CD1c-positive myeloid dendritic cell (primary cell): Measurements from ENCODE around the gene GOLGA7B.
"Not testable (repeated sequence)": the region's sequence is repeated elsewhere in the genome, so short reads cannot be mapped to it uniquely, and the experiment has no call there.

Experiments used
- DNase-seq: peaks from one replicate; pipeline ENCODE4 v3.0.0-alpha.2; 2016; ENCODE audit errors: extremely low spot score

The GOLGA7B gene

DNA sequence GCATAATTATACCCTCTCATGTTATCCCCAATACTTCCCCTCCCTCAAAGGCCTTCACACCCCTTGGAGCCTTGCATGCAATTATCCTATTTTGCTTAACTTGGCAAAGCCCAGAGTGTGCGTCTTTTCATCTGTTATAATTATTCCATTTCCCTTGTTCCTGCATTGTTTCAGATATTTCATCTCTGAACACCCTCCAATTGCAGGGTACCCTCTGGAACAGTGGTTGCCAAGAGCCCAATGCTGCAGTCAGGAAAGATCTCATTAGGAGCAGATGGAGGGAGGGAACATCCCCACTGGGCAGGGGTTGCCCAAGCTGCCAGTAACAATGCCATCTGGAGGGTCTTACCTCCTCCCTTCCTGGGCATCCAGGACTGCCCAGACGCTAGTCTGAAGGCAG lies 18.4 kb upstream of the GOLGA7B start:
- DNase-seq: no peak

DNA sequence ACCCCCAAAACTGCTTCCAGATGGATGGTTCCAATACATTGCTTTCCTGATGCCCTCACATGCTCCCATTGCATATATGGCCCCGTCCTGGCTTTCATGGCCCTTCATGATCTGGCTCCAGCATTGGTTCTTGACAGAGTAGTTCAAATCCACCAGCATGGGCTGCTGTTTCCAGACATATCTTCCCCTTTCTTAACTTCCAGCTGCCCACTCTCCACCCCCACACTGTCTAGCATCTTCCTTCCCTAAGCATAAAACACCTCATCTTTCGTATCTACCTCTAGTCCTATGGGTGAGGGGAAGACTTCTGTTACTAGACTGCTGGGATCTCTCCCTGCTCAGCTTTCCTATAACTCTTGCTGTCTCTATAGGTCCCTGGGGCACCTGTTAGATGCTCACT lies 13.2 kb upstream of the GOLGA7B start:
- DNase-seq: peak; percentile 45

DNA sequence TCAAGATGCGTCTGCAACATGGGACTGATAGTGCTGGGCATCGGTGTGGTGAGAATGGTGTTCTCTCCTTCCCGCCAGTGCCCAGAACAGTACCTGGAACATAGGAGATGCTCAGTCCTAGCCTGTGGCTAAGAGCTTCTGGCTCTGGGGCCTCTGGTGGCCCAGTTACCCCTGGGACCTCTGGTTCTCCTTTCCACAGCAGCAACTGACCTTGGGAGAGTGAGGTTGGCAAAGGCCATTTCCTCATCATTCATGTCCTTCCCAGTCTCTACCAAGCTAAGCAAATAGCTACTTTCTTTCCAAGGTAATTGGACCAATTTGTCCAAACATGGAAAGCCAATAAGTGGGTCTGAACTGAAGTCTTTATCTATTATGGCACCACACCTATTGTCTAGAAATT lies 11.6 kb upstream of the GOLGA7B start:
- DNase-seq: no peak

DNA sequence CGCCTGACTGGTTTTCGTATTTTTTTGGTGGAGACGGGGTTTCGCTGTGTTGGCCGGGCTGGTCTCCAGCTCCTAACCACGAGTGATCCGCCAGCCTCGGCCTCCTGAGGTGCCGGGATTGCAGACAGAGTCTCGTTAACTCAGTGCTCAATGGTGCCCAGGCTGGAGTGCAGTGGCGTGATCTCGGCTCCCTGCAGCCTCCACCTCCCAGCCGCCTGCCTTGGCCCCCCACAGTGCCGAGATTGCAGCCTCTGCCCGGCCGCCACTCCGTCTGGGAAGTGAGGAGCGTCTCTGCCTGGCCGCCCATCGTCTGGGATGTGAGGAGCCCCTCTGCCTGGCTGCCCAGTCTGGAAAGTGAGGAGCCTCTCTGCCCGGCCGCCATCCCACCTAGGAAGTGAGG lies 8.5 kb upstream of the GOLGA7B start:
- not testable (repeated sequence) for DNase-seq

DNA sequence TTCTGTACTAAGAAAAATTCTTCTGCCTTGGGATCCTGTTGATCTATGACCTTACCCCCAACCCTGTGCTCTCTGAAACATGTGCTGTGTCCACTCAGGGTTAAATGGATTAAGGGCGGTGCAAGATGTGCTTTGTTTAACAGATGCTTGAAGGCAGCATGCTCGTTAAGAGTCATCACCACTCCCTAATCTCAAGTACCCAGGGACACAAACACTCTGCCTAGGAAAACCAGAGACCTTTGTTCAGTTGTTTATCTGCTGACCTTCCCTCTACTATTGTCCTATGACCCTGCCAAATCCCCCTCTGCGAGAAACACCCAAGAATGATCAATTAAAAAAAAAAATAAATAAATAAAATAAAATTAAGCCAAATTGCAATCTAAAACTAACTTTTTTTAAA lies 7.5 kb upstream of the GOLGA7B start:
- DNase-seq: not testable (repeated sequence)

DNA sequence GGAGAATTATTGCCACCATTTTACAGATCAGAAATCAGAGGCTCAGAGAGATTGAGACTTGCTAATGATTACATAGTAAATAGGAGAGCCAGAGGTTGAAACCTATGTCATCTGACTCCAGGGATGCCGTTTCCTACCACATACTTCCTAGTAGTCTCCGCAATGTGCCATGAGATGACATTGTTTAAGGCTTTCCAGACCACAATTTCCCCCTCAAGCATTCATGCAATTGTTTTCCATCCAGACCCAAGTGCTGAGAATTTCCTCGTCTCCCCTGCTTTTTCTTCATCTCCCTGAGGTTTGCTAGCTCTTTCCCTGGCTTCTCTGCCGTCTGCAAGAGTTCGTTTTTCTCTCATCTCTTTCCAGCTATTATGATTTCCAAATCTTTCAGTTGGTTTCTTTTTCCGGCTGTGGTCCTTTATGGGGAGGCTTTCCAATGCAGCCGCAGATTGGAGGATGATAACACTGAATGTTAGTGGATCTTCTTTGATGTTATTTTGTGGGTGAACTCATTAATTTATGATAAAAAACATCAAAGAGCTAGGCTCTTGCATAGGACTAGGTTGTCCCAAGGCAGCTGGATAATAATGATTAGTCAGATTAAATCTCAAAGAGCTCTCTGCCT lies 6.9 kb upstream of the GOLGA7B start:
- no peak for DNase-seq

DNA sequence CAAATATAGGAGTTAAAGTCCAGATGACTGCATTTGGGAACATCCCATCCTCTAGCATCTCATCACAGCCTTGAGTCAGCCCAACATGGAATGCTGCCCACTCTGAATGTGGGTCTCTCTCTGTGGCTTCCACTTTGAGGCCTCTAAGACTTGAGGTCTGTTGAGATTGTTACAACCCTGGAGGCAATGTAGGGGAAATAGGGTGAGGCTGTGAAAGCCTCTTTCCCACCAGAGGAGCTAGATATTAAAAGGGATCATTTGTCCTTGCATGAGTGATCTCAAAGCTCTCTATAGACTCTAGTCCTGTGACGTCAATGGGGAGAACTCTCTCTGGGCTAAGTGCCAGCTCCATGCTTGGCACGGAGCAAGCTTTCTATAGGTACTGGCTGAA lies 6.4 kb upstream of the GOLGA7B start:
- DNase-seq: no peak

DNA sequence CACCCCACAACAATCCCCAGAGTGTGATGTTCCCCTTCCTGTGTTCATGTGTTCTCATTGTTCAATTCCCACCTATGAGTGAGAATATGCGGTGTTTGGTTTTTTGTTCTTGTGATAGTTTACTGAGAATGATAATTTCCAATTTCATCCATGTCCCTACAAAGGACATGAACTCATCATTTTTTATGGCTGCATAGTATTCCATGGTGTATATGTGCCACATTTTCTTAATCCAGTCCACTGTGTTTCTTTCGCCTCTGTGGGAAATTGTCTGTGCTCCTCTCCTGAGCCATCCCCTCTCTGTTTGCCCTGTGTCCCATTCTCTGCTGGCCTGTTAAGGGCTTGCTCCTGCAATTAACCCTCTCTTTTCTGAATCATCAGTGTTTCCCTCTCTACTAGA lies 5.7 kb upstream of the GOLGA7B start:
- not testable (repeated sequence) for DNase-seq

DNA sequence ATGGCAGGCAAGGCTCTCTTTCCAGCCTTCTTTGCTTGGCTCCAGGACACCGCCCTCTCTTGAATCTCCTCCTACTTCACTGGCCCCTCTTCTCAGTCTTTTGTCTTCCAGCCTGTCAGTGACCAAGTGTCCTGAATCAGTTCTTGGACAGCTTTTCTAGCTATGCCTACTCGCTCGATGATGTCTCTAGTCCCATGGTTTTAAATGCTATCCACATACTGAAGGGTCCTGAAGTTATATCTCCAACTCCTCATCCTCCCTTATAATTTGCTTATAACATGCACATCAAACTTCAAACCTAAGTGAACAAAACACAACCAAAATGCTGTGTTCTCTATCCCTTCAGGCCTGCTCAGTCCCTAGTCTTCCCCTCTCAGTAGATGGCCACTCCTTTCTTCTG lies 5.0 kb upstream of the GOLGA7B start:
- no peak for DNase-seq

DNA sequence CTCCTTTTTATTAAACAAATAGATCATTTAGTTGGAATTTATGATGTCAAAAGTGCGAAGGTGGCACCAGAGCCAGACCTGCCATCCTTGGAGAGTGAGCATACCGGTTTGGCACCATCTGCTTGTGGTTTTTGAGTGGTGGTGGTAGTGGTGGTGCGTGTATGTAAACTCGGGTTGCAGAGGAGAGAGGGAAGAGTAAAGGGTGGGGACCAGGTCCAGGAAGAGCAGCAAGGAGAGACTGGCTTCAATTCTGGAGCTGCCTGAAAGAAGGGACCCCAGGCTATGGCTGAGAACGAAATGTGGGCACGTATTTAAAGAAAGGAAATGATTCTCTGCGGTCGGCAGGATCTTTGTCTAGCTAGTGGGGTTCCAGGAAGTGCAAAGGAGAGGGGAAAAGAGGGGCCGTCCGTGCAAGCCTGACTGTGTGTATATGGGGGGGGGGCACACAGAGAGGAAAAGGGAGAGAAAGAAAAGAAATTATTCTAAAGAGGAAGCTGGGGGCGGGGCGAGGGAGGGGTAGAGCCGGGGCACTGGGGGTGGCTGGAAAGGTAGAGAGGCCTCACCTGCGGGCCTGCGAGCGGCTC lies 448 bp upstream of the GOLGA7B start:
- DNase-seq: no peak

DNA sequence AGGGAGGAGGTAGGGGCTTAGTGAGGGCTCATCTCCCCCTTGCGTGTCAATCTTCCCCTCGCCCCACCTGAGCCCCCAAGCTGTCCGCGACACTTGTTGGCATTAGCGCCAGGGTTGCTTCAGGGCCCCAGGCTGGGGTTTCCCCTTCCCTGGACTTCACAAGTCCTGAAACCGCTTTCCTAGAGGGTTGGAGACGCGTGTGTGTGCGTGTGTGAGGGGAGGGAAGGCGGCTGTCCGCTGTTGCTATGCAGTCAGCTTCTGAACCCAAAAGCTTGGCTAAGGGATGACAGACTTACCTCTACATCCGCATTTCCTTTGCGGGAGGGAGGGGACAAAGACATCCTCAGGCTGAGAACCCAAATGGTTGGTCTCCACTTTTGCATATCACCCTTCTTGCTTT lies 803 bp downstream of the GOLGA7B start:
- peak; percentile 43 for DNase-seq

DNA sequence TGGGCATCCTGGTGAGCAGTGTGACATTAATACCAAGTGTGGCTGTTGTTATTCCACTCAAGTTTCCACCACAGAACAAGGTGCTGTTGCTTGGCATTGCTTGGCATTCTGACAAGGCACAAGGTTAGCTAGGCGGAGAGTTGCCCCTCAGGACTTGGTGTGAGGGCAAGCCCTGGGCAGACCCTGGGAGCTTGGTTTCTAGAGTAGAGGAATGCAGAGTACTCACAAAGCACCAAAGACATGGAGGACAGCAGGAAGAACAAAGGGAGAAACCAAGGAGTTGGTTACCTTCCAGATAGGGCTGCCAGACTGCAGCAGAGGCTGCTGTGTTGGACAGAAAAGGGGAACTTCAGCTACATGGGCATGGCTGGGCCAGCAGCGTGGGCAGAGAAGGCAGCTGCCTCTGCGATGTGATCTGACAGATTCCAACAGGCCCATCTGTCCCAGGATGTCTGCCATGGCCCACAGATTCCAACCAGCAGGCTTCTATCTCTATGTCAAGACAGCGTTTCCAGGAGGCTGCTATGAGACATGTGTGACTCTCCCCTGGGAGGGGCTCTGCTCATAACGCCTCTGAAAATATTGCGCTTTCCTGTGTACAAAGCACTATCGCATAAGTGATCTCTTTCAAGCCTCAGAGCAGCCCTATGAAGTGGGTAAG lies 1.8 kb downstream of the GOLGA7B start:
- peak; percentile 76 for DNase-seq

DNA sequence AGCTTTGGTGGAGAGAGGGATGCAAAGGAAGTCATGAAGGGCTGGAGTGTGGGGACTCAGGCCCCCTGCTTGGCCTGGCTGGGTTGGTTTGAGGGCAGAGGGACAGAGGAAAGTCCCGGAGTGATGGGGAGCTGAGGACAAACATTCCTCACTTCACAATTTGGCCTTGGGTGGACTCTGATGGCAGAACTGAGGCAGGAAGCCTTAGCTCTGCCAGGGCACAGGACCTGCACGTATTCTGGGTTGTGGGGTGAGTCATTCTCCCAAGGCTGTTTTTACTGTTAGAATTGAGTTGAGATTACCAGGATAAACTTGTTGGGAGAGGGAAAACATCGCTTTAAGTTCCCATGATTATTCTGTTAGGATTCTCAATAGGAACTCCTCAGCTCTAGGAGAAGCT lies 2.6 kb downstream of the GOLGA7B start:
- DNase-seq: no peak

DNA sequence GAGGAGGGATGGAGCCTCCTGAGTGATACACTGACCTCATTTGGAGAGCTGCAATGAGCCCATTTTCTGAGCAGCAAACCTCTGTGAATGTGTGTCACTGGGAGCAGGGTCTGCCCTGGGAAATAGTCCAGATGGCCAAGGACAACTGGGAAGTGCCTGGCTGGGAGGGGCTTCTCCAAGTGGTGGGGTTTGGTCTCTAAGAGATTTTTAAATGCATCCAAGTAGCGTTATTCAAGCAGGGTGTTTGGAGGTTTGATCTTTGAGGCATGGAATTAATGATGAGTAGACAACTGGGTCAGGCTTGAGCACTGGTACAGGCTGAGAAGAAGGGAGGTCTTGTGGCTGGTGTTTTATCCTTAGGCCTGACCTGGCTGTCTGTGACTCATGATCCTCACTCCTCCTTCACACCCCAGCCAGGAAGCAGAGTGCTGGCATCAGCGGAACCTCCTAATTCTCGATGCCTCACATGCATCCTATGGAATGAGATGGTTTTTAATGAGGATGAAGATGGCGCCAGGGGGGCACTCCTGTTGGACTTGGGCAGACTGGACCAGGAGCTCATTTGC lies 3.3 kb downstream of the GOLGA7B start:
- no peak for DNase-seq

DNA sequence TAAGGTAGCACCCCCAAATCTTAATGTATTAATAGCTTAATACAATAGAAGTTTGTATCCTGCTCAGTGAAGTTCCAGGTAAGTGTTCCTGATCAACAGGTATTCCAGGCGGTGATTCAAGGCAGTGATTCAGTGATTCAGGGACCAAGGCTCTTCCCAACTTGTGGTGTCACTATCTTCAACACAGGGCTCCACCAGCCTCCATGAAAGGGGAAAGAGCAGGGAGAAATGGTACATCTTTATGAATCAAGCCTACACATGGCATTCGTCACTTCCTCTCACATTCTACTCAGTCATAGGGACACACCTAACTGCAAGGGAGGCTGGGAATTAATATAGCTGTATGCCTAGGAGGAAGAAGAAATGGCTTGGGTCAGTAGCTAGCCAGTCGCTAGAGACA lies 5.1 kb downstream of the GOLGA7B start:
- DNase-seq: peak; percentile 23

DNA sequence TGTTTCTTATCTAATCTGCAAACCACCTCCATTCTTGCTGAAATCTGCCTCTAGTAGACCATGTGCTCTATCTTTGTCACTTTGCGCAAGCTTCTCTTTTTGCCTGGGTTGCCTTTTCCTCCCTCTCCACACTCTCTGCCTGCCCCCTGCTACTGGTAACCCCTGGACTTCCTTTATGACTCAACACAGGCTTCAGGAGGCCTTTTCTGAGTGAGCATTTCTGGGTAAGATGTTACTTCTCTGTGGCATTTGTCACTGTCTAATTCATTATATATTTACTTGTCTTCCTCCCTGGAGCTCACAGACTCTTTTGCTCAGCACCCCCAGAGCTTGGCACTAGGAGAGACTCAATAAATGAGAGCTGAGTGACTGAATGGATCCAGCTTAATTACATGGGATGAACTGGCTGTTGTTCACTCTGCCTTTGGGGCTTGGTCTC lies 8.4 kb downstream of the GOLGA7B start:
- DNase-seq: peak; percentile 80

DNA sequence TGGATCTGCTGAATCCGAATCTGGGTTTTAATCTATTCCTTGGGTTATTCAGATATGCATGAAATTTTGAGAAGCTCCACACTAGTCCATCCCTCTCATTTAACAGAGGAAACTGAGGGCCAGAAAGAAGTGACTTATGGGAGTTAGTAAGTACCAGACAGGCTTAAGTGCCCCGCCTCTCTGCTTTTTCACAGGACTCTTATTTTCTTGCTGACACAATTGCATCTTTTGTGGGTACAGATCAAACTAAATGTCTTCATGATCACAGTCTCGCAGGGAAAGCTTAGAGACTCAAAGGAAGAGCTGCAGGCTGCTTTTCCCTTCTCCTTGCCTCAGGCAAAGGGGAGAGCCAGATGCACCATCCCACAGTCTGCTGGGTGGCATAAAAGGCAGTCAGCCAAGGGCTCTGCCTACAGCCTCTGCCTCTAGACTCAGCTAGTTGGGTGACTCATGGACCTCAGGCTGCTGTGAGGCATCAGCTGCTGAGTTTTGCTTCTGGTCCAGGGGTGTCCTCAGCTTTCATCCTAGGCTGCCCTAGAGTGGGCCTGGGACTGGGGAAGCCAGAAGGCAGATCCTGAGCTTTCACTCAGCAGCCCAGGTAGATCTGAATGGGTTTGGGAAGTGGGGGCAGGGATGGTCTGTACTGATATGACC lies 11.6 kb downstream of the GOLGA7B start:
- DNase-seq: peak; percentile 51

DNA sequence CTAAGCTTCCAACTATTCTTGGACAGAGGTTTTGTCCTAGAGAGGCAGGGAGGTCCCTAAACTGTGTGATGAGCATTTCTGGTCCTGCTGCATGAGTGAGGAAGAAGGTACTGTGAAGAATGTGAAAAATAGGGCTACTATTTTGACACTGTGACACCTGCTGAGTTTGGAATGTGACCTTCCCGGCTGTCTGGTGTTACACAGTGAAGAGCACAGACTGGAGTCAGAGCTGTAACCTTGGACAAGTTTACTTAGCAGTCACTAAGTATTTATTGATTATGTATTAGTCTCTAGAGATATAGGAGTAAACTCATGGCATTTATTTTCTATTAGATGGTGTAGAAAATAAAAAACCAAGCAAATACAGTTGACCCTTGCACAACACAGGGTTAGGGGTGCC lies 12.3 kb downstream of the GOLGA7B start:
- no peak for DNase-seq

DNA sequence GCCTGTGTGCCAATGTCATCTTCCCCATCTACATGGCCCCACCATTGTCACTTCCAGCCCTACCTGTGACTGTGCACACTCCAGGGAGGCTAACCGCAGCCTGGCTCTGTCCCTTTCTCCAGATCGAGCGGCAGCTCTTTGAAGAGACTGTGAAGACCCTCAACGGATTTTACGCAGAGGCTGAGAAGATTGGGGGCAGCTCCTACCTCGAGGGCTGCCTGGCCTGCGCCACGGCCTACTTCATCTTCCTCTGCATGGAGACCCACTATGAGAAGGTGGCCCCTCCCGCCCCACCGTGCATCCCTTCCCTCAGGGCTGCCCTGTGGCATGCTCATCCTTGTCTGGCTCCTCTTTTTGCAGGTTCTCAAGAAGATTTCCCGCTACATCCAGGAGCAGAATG lies 14.2 kb downstream of the GOLGA7B start:
- DNase-seq: no peak

DNA sequence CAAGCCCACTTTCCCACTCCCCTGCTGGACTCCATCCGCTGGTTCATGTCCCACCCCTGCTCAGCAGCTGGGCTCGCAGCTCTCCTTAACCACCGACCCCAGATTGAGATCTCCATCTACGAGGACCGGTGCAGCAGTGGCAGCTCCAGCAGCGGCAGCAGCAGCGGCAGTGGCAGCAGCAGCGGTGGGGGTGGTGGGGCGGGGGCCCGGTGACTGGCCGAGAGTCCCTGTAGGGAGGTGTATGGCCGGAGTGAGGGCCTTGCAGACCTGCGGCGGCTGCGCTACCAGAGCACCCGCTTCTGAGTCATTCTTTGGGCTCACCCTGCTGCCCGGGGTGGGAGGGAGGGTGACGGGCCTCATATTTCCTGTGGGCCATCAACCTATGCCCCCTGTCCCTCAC lies 15.8 kb downstream of the GOLGA7B start:
- DNase-seq: no peak

DNA sequence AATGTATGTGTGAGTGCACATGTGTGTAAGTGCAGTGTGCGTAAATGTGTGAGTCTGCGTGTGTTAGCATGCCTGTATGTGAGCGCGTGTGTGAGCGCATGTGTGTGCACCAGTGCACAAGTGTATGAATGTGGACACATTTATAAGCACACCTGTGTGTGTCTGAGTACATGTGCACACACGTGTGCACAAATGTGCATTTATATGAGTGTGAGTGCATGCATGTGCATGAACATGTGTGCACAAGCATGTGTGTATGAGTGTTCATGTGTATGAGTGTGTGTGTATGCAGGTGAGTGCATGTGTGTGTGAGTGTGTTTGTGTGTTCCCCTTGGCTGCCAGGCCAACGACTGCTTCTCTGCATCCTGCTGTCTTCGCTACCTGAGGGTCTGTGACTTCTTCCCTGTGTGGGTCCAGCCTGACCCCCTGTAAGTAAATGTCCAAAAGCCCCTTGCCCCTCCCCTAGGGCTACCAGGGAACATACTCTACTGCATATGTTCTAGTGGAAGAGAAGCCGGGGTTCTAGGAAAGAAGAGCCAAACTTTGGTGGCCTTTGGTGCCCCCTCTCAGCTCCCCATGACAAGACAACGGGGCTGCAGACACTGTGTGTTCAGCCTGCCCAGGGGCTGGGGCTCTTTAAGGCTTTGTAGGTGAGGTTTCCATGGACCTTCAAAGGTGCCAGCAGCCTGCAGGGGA lies 17.0 kb downstream of the GOLGA7B start:
- no peak for DNase-seq

DNA sequence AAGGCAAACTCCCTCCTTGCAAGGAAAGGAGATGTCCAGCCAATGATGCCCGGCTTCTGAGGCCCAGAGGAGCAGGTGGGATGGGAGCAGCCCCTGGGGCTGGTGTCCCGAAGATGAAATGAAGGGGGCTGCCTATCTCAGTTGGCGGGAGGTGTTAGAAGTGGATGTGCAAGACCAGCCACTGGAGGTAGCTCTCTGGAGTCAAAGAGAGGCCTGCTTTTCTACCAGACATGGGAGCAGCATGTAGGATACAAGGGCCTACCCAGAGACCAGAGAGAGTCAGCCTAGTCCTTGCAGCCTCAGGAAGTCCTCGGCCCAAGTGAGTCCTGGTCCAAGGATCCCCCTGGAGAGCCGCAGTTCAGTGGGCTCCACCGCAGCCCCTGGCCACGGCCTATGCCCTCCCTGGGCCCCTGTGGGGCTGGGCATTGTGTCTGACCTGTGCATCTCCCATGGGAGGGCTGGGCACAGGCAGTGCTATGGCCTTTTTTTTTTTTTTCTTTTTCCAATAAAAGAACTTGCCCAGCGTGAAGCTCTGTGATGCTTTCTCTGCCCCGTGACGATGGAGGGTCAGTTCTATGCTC lies 17.7 kb downstream of the GOLGA7B start:
- DNase-seq: no peak
